ENCODE measurements around the gene GMPR2.

GMPR2 gene

DNA sequence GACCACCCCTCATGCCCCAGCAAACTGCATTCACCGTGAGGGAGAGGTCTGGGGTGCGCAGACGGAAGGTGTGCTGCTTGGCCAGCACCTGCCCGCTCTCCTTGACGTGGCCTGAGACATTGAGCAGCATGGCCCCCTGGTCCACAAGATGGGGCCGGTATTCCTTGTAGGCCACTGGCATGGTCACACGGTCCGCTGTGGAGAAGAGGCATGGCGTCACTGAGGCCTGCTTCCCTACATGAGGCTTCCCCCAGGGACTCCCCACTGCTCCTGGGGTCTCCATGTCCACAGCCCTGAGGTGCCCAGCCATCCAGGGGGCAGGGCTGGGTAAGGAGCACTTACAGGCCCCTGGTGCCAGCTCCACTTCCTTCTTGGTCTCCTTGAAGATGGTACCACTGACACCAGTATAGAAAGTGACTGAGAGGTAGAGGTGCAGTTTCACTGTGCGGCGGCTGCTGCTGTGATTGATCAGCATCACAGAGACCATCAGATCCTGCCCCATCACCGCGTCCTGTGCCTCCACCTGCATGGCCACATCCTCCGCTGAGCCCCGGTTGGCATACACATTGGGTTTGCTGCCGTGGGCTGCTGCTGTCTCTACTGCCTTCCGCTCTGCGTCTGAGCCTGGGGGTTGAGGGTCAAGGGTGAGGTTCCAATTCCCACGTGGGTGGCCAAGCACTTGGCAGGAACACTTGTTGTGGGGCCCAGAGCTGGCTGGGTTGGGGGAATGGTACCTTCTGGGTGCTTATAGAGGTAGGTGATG is 22.1 kb downstream of the GMPR2 start:
- DNase-seq: no peak

DNA sequence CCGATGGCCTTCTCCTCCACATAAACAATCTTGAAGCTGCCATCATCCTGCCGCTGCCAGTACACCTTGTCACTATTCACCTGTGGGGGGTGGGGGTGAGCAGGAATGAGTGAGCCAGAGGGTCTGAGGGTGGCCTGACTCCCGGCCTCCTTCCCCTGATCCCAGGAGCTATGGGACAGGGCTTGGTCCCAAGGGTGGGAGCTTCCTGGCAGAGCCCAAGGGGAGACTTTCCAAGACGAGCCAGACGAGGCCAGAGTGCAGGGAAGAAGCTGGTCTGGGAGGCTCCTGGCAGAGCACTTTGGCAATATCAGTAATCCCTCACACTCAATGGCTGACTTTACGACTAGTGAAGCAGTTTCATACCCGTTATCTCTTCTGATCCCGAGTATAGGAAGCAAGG is 22.7 kb downstream of the GMPR2 start:
- no peak for DNase-seq

DNA sequence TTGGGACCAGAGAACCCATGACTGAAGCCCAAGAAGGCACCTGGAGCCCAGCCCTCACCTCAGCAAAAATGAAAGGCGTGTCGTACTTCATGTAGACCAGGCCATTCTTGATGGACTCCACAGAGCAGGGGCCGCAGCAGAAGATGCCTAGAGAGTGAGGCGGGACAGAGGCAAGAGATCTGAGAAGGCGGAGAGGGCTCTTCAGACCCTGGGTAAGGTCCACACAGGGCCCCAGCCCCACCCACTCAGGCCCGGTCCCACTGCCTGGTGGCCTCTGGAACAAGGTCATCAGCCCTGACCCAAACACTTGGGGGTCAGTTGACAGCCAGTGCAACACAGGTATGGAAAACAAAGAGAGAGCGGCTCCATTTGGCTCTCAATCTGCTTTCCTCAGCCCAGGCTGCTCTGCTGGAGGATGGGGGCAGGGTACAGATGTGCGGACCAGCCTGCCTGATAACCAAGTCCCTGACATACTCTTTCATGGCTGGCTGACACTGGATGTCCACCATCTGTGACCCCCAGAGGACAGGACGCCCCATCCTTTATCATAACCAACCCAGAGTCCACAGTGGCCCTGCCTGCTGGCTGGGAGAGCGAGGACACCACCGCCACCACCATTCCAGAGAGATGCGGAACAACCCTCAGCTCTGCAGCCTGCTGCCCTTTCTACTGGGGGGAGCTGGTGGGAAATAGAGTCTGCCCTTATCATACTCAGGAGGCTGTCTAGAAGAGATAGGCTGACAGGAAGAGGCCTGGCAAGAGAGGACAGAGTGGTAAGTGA is 23.4 kb downstream of the GMPR2 start:
- no peak for DNase-seq

DNA sequence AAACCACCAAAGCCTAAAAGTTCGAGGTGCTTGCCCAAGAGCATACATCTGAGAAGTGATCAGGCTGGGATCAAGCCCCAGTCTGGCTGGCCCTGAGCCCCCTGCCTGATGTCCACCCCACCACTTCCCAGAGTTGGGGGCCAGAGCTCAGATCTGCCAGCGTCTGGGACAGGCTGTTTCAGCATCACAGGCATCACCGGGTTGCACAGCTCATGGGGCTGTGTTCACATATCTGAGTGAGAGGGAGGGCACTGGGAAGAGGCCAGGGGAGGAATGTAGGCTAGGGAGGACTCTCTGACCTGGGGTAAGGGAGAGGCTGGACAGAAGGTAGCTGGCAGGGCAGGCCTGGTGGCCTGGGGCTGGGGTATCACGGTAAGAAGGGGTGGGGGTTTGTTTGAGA is 24.2 kb downstream of the GMPR2 start:
- DNase-seq: no peak

DNA sequence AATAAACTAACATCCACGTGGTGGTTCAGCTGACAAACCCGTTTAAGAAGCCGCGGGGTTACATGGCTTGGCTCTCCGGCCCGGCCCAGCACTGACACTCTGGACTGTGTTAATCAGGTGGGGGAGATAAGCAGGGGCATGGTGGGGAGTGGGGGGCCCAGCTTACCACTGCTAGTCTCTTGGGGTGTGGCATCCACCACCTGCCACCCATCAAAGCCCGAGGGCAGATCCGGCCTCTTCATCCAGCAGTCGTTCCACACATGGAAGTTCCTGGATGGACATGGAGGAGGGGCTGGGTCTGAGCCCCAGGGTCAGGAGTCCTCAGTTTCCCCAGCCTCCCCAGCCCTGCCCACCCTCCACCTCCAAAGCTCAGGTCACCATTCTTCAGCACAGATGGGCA is 25.4 kb downstream of the GMPR2 start:
- no peak for DNase-seq

DNA sequence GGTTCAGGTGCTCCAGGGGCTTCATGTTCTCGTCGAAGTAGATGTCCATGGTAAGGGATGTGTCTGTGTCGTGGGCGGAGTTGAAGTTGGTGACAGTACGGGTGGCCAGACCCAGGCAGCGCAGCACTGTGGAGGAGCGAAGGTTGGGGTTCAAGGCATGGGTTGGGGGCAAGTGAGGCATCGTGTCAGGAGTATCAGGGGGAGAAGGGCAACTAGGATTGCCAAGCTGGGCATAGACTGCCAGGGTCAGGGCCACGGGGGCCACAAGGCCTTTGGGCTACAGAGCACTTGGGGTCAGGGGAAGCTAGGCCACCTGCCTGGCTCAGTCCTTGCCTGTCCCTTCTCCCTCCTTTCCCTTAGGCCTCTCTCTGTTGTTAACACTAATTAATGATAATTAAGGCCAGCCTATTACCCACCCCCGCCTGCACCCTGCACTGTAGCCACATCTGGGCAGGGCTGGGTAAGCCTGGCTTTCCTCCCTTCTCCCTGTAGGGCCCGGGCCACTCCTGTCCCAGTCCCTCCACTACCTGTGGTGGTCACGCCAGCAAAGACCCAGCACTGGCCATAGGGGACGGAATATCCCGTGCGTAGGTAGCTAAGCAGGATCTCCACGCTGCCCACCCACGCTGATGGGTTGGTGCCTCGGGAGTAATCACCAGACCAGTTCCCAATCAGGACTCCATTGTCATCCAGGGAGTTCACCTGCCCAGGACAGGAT is 26.0 kb downstream of the GMPR2 start:
- DNase-seq: no peak

DNA sequence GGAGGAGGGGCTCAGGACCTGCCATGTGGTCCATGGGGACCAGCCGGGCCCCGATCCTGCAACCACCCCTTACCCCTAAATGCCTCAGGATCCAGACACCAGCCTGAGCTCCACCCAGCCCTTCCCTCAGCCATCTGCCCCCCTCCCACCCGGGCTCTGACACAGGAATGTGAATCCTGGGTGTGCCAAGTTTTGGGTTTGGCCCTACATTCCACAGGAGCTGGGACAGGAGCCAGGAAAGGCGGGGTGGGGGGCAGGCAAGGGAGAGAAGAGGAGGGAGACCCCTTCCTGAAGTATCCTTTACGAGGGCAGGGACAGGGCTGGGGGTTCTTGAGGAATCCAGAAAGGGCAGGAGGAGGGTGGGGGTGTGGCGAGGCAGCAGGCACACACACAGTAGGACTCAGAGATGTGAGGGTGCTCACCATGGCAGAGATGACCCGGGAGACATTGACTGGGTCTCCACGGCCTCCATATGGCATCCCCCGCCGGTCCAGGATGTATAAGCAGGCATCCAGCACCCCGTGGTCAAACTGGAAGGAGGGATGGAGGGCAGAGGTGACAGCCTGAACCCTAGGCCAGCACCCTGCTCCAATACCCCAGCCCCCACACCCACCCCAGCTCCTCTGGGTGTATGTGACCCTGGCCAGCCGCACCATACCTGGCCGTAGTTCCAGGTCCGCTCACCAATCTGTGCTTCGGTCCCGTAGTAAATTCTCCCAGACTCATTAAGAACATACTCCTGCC is 26.7 kb downstream of the GMPR2 start:
- DNase-seq: no peak

DNA sequence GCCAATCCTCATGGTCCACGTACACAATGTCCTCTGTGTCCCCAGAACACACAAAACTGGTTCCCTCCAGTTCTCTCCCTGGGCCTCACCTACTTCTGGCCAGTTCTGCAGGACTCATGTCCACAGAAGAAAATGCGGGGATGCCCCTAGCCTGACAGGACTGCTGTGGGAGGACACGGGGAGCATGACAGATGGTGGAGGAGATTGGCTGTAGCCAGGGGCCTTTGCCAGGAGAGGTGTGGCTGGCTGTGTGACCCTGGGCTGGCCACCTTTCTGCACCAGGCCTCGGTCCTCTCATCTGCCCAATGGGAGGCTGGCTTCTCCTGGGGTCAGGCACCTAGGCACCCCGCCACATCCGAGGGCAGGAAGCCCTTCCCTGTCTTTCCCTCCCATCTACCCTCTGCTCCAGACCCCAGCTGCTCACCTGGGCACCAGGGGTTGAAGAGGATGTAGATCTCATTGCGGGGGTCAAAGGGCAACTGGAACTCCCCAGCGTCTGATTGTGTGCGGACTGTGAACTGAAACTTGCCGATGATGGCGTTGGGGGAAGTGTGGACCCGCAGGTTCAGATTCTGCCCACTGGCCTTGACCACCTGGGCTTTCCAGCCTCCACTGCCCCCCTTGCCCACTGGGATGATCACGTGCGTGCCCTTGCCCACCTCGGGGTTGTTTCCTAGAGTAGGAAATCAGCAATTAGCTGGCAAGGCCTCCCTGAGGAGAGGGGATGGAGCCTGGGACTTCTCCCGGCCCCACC is 27.5 kb downstream of the GMPR2 start:
- no peak for DNase-seq

DNA sequence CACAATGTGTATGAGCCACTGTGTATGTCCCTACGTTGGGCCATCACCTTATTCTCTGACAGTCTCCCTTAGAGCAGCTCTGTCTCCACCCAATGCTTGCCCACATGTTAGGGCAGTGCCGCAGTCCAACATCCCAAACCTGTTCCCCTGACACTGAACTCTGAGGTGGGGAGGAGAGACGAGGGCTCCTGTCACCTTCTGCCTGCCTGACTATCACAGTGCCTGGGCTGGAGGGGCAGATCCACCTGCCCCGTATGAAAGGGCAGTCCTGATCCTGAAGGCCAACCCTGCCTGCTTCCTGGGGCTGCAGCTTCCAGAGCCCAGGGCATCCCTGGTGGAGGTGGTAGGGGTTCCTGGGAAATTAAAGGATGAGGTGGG is 28.0 kb downstream of the GMPR2 start:
- DNase-seq: no peak

DNA sequence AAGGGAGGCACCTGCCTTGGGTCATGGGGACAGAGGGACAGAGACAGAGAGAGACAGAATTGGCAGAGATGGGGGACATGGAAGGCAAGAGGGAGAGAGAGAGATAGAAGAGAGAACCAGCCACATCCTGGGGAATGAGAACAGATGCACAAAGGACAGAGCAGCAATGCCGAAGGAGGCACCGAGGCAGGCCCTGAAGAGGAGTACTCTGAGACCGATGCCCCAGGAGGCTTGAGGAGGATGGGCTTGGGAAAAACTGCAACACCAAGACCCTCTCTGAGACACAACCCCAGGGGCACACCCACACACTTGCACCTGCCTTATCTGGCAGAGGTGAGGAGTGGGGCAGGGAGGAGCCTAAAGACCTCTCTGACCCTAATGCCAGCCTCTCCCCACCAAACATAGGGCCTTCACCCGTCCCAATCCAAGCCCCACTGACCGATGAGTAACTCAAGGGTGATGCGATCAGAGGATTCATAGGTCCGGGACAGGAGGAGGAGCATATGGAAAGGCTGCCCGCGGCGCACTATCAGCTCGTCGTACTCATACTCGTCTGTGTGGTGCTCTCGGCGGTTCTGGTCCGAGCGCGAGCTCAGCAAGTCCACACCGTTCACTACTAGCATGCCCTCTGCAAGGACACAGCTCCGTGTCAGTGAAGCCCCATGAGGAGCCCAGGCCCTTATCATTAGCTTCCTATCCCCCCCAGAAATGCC is 28.7 kb downstream of the GMPR2 start:
- no peak for DNase-seq

DNA sequence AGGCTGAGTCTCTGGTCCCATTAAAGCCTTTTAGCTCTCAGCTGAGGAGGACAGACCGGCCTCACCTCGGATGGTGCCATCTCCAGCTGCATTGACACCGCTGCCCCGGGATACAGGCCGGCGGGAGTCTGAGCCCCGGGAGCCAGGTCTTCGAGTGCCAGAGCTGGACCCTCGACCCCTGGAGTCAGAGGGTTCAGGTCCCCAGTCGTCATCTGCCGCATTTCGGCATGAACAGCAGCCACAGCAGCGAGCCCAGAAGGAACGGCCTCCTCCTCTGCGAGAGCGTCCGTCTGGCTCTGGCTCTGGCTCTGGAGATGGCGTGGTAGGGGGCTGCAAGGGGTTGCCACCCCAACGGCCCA is 29.2 kb downstream of the GMPR2 start:
- DNase-seq: no peak

DNA sequence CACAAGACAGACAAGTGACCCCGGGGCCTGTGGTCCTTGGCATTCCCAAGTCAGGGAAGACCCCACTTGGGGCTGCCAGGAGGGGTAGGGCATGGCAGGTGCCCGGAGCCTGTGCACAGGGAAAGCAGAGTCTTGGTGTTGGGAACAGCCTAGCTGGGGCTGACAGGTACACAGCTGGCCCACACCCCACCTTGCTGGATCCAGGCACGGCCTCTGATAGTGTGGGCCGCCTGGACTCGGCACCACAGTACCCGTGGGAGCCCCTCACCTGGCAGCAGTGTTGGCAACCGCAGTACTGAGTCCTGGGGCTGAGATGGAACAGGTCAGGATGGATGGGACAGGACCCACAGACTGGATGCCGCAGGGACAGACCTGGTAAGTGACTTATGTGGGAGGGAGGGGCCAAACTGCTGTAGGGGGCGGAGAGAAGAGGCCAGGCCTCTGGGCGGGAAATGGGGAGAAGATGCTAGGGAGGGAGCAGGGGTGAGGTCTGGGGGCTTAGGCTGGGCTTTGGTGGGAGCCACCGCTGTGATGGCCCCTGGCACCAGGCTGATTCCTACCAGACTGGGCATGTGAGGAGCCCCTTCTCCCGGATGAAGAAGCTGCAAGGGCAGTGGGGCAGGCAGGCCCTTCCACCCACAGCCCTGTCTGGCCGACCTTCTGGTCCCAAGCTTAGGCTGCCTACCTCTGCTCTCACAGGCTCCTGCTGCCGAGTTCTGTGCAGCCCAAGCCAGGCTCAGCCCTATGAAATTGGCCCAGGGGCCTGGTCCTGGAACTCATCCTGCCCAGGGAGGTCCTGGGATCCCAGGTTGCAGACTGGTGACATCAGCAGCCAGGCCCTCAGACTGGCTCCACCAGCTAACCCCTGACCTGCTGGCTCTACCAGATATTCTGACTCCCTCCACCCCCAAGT is 30.3 kb downstream of the GMPR2 start, which contains the start of gene TGM1:
Gene TGM1 (minus strand): TSS at position 357 of the 913 bp plus-strand sequence. CDS start 825 bp downstream, outside the sequence.
- no peak for DNase-seq

DNA sequence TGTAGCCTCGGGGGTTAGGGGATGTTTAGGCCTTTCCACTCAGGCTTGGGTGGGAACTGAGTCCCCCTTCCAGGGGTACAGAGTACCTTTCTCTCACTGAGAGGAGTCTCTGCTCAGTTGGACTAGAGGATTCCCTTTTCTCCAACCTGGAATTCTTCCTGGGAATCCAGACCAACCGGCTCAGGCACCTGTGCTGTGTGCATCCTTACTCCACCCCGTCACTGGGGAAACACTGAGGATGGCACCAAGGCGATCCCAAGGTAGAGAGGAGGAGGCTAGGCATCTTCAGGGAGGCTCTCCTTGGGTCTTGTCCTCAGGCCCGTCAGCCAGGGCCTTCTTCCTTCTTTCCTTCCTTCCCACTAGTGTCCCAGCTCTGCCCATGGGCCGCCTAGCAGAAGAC is 31.1 kb downstream of the GMPR2 start:
- no peak for DNase-seq

DNA sequence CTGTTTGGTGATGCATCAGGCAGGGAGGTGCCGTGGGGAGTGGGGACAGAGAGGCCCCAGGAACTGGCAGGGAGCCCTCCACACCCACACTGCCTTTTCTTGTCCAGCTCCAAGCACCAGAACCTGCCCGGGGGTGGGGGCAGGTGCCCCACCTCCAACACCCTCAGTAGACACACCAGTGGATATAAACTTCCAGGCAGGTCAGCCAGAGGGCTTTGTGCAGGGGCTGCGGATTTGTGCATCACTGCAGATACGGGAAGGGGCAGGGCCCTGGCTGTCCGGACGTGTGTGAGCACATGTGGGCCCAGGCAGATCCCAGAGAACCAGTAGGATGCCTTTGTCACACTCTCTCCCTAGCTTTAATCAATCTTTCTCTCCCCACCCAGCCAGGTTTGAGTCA is 31.6 kb downstream of the GMPR2 start:
- no peak for DNase-seq

DNA sequence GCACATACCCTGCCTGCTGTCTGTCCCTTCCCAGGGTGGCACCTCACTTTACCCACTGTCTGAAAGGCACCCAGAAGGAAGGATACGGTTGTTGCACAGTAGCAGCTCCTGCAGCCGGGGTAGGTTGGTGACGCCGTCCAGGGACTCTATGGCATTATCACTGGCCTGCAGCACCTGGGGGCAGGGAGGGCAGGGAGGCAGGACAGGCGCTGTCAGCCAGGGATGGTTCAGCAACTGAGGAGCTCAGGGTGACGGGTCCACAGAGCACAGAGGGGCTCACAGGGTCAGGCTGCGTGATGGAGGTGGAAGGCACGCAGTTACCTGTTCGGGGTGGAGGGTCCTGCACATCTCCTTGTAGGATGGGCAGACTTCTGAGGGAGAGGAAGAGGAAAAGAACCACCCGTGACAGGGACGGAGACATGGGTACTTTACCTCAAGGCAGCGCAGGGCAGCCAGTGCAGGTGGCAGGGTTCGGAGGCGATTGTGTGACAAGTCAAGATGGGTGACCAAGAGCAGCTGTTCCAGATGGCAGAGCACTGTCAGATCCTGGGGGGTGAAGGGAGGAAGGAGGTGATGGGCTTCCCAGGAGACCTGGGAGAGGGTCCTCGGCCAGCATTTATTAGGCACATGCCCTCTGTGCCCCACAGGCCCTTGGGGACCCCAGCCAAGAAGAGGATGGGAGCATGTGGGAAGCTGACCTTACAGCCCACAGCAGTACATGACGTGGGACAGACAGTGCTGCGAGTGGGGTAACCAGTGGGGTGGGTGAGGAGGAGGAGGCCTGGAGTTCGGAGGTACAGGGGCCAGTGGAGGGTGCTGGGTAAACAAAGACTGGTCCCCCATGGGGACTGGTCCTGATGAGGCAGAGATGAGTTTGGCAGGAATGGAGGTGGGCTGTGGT is 33.9 kb downstream of the GMPR2 start:
- no peak for DNase-seq

DNA sequence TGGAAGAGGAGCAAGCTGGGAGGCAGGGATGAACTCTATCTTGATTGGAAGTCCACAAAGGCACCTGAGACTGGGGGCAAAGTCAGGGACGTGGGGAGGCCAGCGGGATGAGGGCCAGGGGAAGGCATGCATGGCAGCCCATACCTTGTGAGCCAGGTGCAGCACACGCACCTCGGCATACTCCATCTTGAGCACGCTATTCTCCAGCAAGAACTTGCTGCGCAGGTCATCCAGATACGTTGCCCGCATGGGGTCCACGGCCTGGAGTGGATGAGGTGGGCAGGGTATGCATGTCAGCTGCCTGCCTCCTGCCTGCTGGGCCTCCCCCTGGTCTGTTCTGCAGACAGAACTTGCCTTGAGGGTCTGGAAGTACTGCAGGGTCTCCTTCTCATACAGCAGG is 34.8 kb downstream of the GMPR2 start:
- no peak for DNase-seq

DNA sequence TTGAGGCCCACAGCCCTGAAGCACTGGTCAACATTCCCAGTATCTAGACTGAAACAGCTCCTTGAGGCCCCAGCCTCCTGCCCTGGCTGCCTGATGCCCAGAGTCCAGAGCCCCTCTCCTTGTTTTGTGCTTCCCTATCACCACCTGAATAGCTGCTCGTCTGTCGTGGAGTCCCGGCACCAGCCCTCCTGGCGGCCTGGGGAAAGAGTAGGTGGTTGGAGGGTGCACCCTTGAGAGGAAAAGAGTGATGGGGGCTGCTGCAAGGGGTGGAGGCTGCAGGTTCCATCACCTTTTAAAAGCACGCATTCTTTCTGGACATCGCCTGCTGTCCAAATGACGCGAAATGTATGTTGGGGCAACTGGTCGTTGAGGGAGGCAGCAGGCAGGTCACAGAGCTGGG is 35.5 kb downstream of the GMPR2 start:
- DNase-seq: no peak

DNA sequence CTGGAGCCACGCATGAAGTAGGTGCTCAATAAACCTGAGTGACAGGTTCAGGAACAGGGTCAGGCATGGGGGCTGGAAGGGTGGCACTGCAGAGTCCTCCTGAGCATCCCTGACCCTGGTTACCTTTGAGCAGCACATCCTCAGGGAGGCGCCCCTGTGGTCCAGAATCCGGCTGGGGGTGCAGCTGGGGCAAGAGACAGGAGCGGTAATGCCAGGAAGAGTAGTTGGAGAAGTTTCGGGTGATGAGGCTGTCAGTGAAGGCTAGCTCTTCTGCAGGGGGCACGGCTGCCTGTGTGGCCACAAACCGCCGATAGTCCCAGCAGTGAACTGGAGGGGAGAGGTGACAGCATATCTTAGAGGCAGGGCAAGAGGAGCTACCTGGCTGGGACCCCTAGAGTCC is 36.6 kb downstream of the GMPR2 start:
- no peak for DNase-seq

DNA sequence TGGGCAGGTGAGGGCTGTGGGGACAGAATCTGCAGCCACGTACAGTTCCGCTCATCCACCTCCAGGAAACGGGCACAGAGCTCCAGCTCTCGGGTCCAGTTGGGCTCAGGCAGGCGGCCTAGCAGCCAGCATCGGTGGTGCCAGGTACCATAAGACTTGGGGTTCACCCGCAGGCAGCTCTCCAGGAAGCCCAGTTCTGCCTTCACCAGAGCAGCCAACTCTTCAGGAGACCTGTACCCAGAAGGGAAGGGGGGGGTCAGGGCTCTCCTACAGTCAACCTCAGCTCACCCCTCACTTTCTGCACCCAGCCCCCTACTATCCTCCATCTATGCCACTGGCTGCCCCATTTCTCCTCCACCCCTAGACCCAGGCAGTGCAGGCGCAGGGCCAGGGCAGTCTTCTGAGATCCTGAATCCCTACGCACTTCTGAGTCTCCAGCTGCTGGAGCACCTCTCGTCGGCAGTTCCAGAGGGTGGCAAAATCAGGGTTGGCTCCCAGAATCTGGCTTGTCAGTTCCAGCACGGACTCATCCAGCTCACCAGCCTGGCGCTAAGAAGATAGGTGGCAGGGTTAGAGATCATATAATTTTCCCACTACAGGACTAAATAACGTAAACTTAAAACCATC is 37.3 kb downstream of the GMPR2 start:
- no peak for DNase-seq

All from activated CD8-positive, alpha-beta memory T cell treated with anti-CD3 and anti-CD28 coated beads for 24 hours (primary cell).